Measurements from ENCODE around the gene PATJ.

GRCh38 chr1:61979729-61980128 lies 237.4 kb downstream of the PATJ start:
- no peak for TF ChIP-seq KLF15 (CRISPR knock-in tag; IDR thresholded peaks at IDR 0.05; ENCODE audit: borderline replicate concordance)
- no peak for TF ChIP-seq ZNF318 (CRISPR knock-in tag; IDR thresholded peaks at IDR 0.05)
- no peak for TF ChIP-seq MXI1 (IDR thresholded peaks at IDR 0.05; ENCODE audit: borderline replicate concordance, low read depth, low read length)
- TF ChIP-seq POLR2A (IDR thresholded peaks at IDR 0.05; ENCODE audit: insufficient read depth in 1 of 2, low read depth in 2 of 2, low read length in 2 of 2), result no peak
- TF ChIP-seq ZNF24 (IDR thresholded peaks at IDR 0.05), result no peak
